Islet precursor cell (in vitro differentiated cells): ENCODE data around the gene LCE2B.
"Not testable (repeated sequence)": the region's sequence is repeated elsewhere in the genome, so short reads cannot be mapped to it uniquely, and the experiment has no call there.

Experiments used
- DNase-seq: peaks from one replicate; pipeline ENCODE4 v3.0.0-alpha.2; 2018

The LCE2B gene

DNA sequence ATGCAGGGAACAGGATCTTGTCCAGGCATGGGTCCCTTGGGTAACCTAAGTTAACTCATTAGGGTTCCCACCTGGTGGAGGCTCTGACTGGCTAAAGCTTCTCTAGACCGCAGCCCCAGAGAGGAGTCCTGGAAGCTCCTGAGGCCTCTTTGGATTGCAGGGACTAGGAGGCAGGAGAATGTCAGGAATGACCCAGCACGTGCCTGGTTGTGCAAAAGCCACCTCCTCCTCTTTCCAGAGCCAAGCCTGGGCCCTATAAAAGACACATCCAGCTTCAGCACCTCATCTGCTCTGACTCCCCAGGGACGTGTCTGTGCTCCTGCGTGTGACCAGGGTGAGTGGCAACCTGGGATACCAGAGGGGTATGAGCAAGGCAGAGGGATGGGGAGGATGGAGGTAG, at the start of gene LCE2B:
Gene LCE2B (plus strand): TSS at position 301 of the 400 bp plus-strand sequence. CDS start 721 bp downstream, outside the sequence.
- DNase-seq: not testable (repeated sequence)

GRCh38 chr1:152640351-152640750, 45.6 kb upstream of the LCE2B start:
- DNase-seq: no peak

- DNase-seq: no peak
These were observed 42.0 kb upstream of the LCE2B start for GRCh38 chr1:152643945-152644344.

GRCh38 chr1:152645146-152645545, 40.8 kb upstream of the LCE2B start:
- no peak for DNase-seq

- DNase-seq: no peak
These were observed 39.3 kb upstream of the LCE2B start for GRCh38 chr1:152646656-152647055.

- no peak for DNase-seq
These were observed 31.8 kb upstream of the LCE2B start for GRCh38 chr1:152654110-152654509.

GRCh38 chr1:152656459-152656858, 29.5 kb upstream of the LCE2B start:
- DNase-seq: no peak

DNA sequence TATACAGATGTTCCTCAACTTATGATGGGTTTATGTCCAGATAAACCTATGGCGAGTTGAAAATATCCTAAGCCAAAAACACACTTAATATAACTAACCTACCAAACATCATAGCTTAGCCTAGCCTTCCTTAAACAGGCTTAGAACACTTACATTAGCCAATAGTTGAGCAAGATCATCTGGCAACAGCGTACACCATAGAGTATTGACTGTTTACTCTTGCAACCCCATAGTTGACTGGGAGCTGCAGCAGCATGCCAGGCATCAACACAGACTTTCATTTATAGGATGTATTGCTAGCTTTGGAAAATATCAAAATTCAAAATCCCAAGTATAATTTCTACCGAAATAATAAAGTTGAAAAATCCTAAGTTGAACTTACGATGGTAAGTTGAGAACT, 28.2 kb upstream of the LCE2B start:
- DNase-seq: no peak

- no peak for DNase-seq
These were observed 27.3 kb upstream of the LCE2B start for GRCh38 chr1:152658649-152659048.

GRCh38 chr1:152663098-152663497, 22.8 kb upstream of the LCE2B start, which contains the start of gene LCE2D:
LCE2D (plus strand) TSS chr1:152663380; CDS start chr1:152664106, 726 bp downstream.
- DNase-seq: no peak

GRCh38 chr1:152666171-152666570, 19.8 kb upstream of the LCE2B start:
- DNase-seq: not testable (repeated sequence)

GRCh38 chr1:152667648-152668047, 18.3 kb upstream of the LCE2B start:
- no peak for DNase-seq

DNA sequence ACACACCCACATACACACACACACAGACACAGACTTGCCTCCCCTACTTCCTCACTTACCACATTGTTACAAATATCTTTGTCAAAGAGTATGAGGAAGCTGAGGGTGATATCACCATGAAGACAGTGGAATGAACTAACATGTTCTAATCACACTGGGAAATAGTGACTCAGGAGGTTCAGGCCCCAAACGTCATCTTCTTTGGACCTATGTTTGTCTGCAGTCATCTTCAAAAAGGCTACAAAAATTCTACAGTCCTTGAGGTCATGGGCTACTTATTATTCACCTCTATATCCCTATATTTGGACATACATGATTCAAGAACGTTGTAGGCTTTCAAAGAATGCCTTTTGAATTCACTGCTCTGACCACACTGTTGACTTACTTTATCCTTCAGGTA, 12.9 kb upstream of the LCE2B start:
- DNase-seq: no peak

GRCh38 chr1:152674983-152675382, 10.9 kb upstream of the LCE2B start, which contains the start of gene LCE2C:
LCE2C (plus strand) TSS chr1:152675279; CDS start chr1:152676016, 737 bp downstream.
- DNase-seq: not testable (repeated sequence)

DNA sequence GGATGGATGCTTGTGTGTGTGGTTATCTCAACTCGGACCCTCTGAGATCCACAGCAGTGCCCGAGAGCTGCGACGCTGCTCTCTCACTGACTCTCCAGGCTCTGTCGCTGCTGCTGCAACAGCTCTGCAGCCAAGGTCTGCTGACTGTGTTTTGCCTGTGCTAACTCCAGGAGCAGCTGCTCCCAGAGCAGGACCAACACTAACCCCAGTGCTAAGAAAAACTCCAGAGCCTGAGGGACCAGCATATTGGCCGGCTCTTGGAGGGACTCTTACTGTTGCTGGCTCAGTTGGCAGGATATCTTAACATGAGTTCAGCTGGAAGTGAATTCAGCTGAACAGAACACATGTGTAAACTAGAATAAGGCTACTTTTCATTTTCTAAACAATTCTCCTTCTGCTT, 6.5 kb upstream of the LCE2B start:
- DNase-seq: no peak

DNA sequence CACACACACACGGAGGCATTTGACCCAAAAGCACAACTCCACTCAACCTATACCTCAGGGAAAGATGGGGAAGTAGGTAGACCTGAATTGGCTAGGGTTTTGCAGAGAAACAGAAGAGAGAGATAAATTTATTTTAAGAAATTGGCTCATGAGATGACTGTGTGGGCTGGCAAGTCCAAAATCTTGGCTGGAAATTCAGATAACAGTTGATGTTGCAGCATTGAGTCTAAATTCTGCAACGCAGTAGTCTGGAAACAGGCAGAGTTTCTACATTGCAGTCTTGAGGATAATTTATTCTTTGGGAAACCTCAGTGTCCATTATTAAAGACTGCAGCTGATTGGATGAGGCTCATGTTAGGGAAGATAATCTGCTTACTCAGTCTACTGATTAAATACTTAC, 4.3 kb upstream of the LCE2B start:
- DNase-seq: no peak

GRCh38 chr1:152683846-152684245, 2.1 kb upstream of the LCE2B start:
- DNase-seq: no peak

DNA sequence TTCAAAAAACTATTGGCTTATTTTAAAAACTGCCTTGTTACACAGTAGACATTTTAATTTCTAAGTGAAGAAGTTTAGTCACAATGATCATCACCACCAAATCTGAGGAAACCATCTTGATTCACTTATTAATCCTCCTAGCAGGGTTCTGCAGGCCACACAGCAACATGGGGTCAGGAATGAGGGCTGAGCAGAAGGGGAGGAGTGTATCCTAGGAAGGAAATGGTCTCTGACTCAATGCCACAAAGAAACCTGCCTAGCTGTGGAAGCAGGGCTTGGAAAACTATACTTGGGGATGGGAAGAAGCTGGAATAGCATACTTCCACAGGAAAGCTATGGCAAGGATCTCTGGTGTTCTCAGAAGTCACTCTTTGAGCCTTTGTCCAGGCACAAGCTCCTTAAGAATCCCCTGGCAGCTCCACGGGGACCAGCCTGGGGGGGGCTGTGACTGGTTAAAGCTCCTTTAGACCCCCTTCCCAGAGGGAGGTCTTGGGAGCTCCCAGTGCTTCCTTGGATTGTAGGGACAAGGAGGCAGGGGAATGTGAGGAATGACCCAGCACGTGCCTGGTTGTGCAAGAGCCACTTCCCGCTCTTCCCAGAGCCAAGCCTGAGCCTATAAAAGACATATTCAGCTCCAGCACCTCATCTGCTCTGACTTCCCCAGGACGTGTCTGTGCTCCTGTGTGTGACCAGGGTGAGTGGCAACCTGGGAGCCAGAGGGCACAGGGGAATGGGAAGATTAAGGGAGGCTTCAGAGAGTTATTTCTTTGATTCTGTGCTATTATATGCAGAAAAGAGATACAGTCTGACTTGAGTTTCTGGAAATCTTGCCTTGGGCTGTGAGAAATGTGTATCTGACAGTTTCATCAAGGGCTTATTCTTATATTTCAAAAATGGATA, 12.0 kb downstream of the LCE2B start, which contains the start of gene LCE2A:
Gene LCE2A (plus strand): TSS at position 645 of the 900 bp plus-strand sequence. CDS start 557 bp downstream, outside the sequence.
- DNase-seq: no peak

- no peak for DNase-seq
These were observed 13.8 kb downstream of the LCE2B start for GRCh38 chr1:152699746-152700145.

DNA sequence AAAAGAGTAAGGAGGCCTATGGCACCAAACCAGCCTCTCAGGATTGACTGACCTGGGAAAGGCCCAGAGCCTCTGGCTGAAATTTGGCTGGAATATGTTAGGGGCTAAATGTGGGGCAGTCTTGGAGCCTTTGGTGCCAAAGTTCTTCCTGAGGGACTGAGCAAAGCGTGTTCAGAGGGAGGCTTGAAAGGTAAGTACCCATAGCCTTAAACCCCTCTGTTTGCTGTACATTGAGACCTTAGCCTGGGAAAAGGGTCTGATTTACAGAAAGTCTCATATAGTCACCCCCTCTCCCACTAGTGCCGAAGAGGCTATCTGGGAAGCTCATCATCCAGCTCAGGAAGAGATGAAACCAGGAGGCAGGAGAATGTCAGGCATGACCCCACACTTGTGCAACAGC, 21.9 kb downstream of the LCE2B start, which contains the start of gene LCE4A:
Gene LCE4A (plus strand): TSS at position 301 of the 400 bp plus-strand sequence. CDS start 916 bp downstream, outside the sequence.
- no peak for DNase-seq

DNA sequence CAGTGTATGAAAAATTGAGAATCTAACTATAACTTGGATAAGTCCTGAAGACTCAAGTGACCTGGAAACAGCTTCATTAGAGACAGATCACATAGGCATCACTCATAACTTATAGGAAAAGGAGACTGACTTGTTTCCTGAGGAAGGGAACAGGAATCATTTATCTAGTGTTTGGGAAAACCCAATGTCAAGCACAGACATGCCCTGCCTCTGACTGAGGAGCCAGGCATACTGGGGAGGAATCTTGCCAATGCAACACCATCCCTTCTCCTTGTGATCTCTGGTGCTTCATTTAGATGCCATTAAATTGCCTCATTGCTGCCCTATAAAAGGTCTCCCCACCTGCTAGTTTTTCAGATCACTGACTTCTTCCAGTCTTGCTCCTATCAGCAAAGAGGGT, 32.3 kb downstream of the LCE2B start:
- no peak for DNase-seq

- DNase-seq: no peak
These were observed 39.3 kb downstream of the LCE2B start for GRCh38 chr1:152725261-152725660.

- DNase-seq: no peak
These were observed 43.1 kb downstream of the LCE2B start for GRCh38 chr1:152728986-152729385.

GRCh38 chr1:152735648-152736047, 49.7 kb downstream of the LCE2B start:
- no peak for DNase-seq
